Calu3 (cell line): ENCODE results near the gene IL17A. TPM values are rescaled to one million over a fixed set of nuclear protein-coding genes. Genes with fewer than 3 reads are reported as not detected.

Experiments
- BruUV-seq: library from RNA; stranded (reverse); fragments of 400-500 nt; replicated peaks from 2 replicates; lab custom pipeline; 2021; lab: Mats Ljungman, UMichigan
- CTCF ChIA-PET: fragments of 300-600 bp; sonication (Branson Sonifier 250); formaldehyde crosslinking; loops from one replicate; lab custom pipeline; 2022; ENCODE audit warnings: antibody characterized with exemption; lab: Charles Lee
- DNase-seq: peaks from one replicate; pipeline ENCODE4 v3.0.0; 2022
- H3K27ac Mint-ChIP-seq: one replicate; pipeline ENCODE4 v1.8.0; 2022; ENCODE audit warnings: mixed read lengths; ENCODE audit not compliant: unreplicated experiment
- H3K27me3 Mint-ChIP-seq: one replicate; pipeline ENCODE4 v1.8.0; 2022; ENCODE audit warnings: mixed read lengths; ENCODE audit not compliant: unreplicated experiment
- H3K36me3 Mint-ChIP-seq: one replicate; pipeline ENCODE4 v1.8.0; 2022; ENCODE audit warnings: mild to moderate bottlenecking, moderate library complexity, mixed read lengths; ENCODE audit not compliant: insufficient read depth, unreplicated experiment
- H3K4me1 Mint-ChIP-seq: one replicate; pipeline ENCODE4 v1.8.0; 2022; ENCODE audit warnings: mild to moderate bottlenecking, low read depth, mixed read lengths; ENCODE audit not compliant: unreplicated experiment
- H3K4me3 Mint-ChIP-seq: one replicate; pipeline ENCODE4 v1.8.0; 2022; ENCODE audit warnings: mild to moderate bottlenecking, low read depth, moderate library complexity, mixed read lengths; ENCODE audit not compliant: unreplicated experiment
- H3K9me3 Mint-ChIP-seq: one replicate; pipeline ENCODE4 v1.8.0; 2022; ENCODE audit warnings: low read depth, mixed read lengths; ENCODE audit not compliant: unreplicated experiment
- CTCF ChIP-seq: fragments of 200-600 bp; IDR thresholded peaks from one replicate; pipeline ENCODE4 v1.8.0; 2022; ENCODE audit warnings: antibody characterized with exemption; ENCODE audit not compliant: unreplicated experiment
- intact Hi-C: fragments of 100-400 bp; cut with micrococcal nuclease; formaldehyde crosslinking; loops from one replicate; pipeline ENCODE4 v1.10.0; 2022; ENCODE audit not compliant: unreplicated experiment
- total RNA-seq: library from RNA; stranded (reverse); gene quantifications from 2 replicates; pipeline ENCODE4 v1.2.3, GENCODE V29; 2022

IL17A gene
- total RNA-seq, 1 experiment from 2014 or later: not detected

GRCh38 chr6:52208612-52209011 is 22.4 kb downstream of the IL17A start:
- CTCF ChIA-PET: no interaction called here
- peaks cover 21% of the 10 kb centered on the region for H3K27me3 Mint-ChIP-seq
- H3K27ac Mint-ChIP-seq: no peak overlapping the region
- H3K4me1 Mint-ChIP-seq: peaks cover 14% of the 10 kb centered on the region
- no peak for TF ChIP-seq CTCF
- H3K36me3 Mint-ChIP-seq: no peaks in the 10 kb centered on the region
- intact Hi-C loops: no loop called here
- no TSS peak for BruUV-seq
- no peak overlapping the region for H3K4me3 Mint-ChIP-seq
- no peak for DNase-seq
- H3K9me3 Mint-ChIP-seq: no peaks in the 10 kb centered on the region

GRCh38 chr6:52209770-52210169 is 23.6 kb downstream of the IL17A start:
- peaks cover 14% of the 10 kb centered on the region for H3K4me1 Mint-ChIP-seq
- H3K27me3 Mint-ChIP-seq: peaks cover 21% of the 10 kb centered on the region
- no peaks in the 10 kb centered on the region for H3K36me3 Mint-ChIP-seq
- no peak for DNase-seq
- TF ChIP-seq CTCF: no peak
- H3K9me3 Mint-ChIP-seq: no peaks in the 10 kb centered on the region
- H3K4me3 Mint-ChIP-seq: no peak overlapping the region
- CTCF ChIA-PET: no interaction called here
- intact Hi-C loops: no loop called here
- no peak overlapping the region for H3K27ac Mint-ChIP-seq
- BruUV-seq: no TSS peak

- no peak overlapping the region for H3K27ac Mint-ChIP-seq
- no peak for TF ChIP-seq CTCF
- no peaks in the 10 kb centered on the region for H3K9me3 Mint-ChIP-seq
- no peak for DNase-seq
- intact Hi-C loops: no loop called here
- H3K36me3 Mint-ChIP-seq: no peaks in the 10 kb centered on the region
- BruUV-seq: no TSS peak
- H3K4me3 Mint-ChIP-seq: no peak overlapping the region
- H3K27me3 Mint-ChIP-seq: peaks cover 21% of the 10 kb centered on the region
- CTCF ChIA-PET: no interaction called here
- peaks cover 14% of the 10 kb centered on the region for H3K4me1 Mint-ChIP-seq
These were observed 24.1 kb downstream of the IL17A start for GRCh38 chr6:52210227-52210626.

GRCh38 chr6:52213127-52213526 is 27.0 kb downstream of the IL17A start:
- intact Hi-C loops: loop anchor here (2.0 kb wide), 1 partner anchor 22 kb away; no protein-coding TSS in a partner anchor
- H3K36me3 Mint-ChIP-seq: no peaks in the 10 kb centered on the region
- CTCF ChIA-PET: interaction anchor here (0.6 to 3.1 kb wide), 5 partner anchors 21 to 450 kb away, joined by 3 to 16 read pairs (median 6); no protein-coding TSS in a partner anchor

More at GRCh38 chr6:52213127-52213526, 27.0 kb downstream of the IL17A start:
- no peak overlapping the region for H3K27ac Mint-ChIP-seq
- H3K4me1 Mint-ChIP-seq: peaks cover 14% of the 10 kb centered on the region
- TF ChIP-seq CTCF: no peak
- no peak overlapping the region for H3K4me3 Mint-ChIP-seq
- DNase-seq: peak; percentile 48
- H3K9me3 Mint-ChIP-seq: no peaks in the 10 kb centered on the region
- peaks cover 21% of the 10 kb centered on the region for H3K27me3 Mint-ChIP-seq
- BruUV-seq: no TSS peak
